Osteocyte (in vitro differentiated cells): Measurements from ENCODE around the gene SNX5. TPM values are rescaled to one million over a fixed set of nuclear protein-coding genes. Genes with fewer than 3 reads are reported as not detected.

Experiments
- DNase-seq: peaks from one replicate; pipeline ENCODE4 v3.0.0; 2021; ENCODE audit warnings: mixed read lengths; ENCODE audit not compliant: unreplicated experiment; ENCODE audit errors: extremely low spot score
- H3K27ac Mint-ChIP-seq: one replicate; pipeline ENCODE4 v1.8.0; 2021; ENCODE audit warnings: mild to moderate bottlenecking, mixed read lengths; ENCODE audit not compliant: unreplicated experiment
- H3K27me3 Mint-ChIP-seq: one replicate; pipeline ENCODE4 v1.8.0; 2021; ENCODE audit warnings: mixed read lengths; ENCODE audit not compliant: unreplicated experiment
- H3K36me3 Mint-ChIP-seq: one replicate; pipeline ENCODE4 v1.8.0; 2021; ENCODE audit warnings: mixed read lengths; ENCODE audit not compliant: unreplicated experiment
- H3K4me1 Mint-ChIP-seq: one replicate; pipeline ENCODE4 v1.8.0; 2021; ENCODE audit warnings: mixed read lengths; ENCODE audit not compliant: unreplicated experiment
- H3K4me3 Mint-ChIP-seq: one replicate; pipeline ENCODE4 v1.8.0; 2021; ENCODE audit warnings: mild to moderate bottlenecking, moderate library complexity, mixed read lengths; ENCODE audit not compliant: unreplicated experiment
- H3K9me3 Mint-ChIP-seq: one replicate; pipeline ENCODE4 v1.8.0; 2021; ENCODE audit warnings: mixed read lengths; ENCODE audit not compliant: unreplicated experiment
- CTCF ChIP-seq: fragments of 200-600 bp; sonication (generic); IDR thresholded peaks from 2 replicates; pipeline ENCODE4 v1.5.0; 2021; ENCODE audit warnings: antibody characterized with exemption, mild to moderate bottlenecking, moderate library complexity
- total RNA-seq: library from RNA; stranded (reverse); gene quantifications from 2 replicates; pipeline ENCODE4 v1.2.1, GENCODE V29; 2021

SNX5 gene
- total RNA-seq, 1 donor from 2014 or later: 147 TPM

- TF ChIP-seq CTCF: no peak
- no peaks in the 10 kb centered on the region for H3K9me3 Mint-ChIP-seq
- DNase-seq: no peak
- H3K27ac Mint-ChIP-seq: no peak overlapping the region
- H3K36me3 Mint-ChIP-seq: no peaks in the 10 kb centered on the region
- H3K27me3 Mint-ChIP-seq: no peaks in the 10 kb centered on the region
- peaks cover 15% of the 10 kb centered on the region for H3K4me1 Mint-ChIP-seq
- H3K4me3 Mint-ChIP-seq: no peak overlapping the region
Observed at GRCh38 chr20:17905544-17905943, 63.0 kb downstream of the SNX5 start.

- H3K9me3 Mint-ChIP-seq: no peaks in the 10 kb centered on the region
- no peaks in the 10 kb centered on the region for H3K27me3 Mint-ChIP-seq
- no peak for TF ChIP-seq CTCF
- H3K4me1 Mint-ChIP-seq: peaks cover 3% of the 10 kb centered on the region
- no peak overlapping the region for H3K27ac Mint-ChIP-seq
- H3K4me3 Mint-ChIP-seq: no peak overlapping the region
- H3K36me3 Mint-ChIP-seq: no peaks in the 10 kb centered on the region
- no peak for DNase-seq
Observed at GRCh38 chr20:17904027-17904426, 64.6 kb downstream of the SNX5 start.

GRCh38 chr20:17902531-17903083 lies 66.0 kb downstream of the SNX5 start:
- no peak for DNase-seq
- Mint-ChIP-seq H3K36me3 (peaks cover 2% of the 10 kb centered on the region), H3K4me1 (peaks cover 7% of the 10 kb centered on the region), H3K4me3 (no peak overlapping the region), H3K27me3 (no peaks in the 10 kb centered on the region), H3K27ac (no peak overlapping the region), H3K9me3 (no peaks in the 10 kb centered on the region)
- no peak for TF ChIP-seq CTCF

GRCh38 chr20:17901971-17902370 lies 66.6 kb downstream of the SNX5 start:
- Mint-ChIP-seq H3K27ac (no peak overlapping the region), H3K4me1 (peaks cover 10% of the 10 kb centered on the region), H3K4me3 (no peak overlapping the region), H3K36me3 (peaks cover 2% of the 10 kb centered on the region), H3K27me3 (no peaks in the 10 kb centered on the region), H3K9me3 (no peaks in the 10 kb centered on the region)
- no peak for DNase-seq
- TF ChIP-seq CTCF: no peak

- Mint-ChIP-seq H3K4me3 (no peak overlapping the region), H3K27me3 (no peaks in the 10 kb centered on the region), H3K9me3 (no peaks in the 10 kb centered on the region), H3K4me1 (peaks cover 27% of the 10 kb centered on the region), H3K27ac (no peak overlapping the region), H3K36me3 (peaks cover 2% of the 10 kb centered on the region)
- peak; percentile 88 for DNase-seq
- TF ChIP-seq CTCF: peak; percentile 92
Observed at GRCh38 chr20:17898548-17898994, 70.0 kb downstream of the SNX5 start.
